Type B pancreatic cell (in vitro differentiated cells): ENCODE data around the gene MTMR2. TPM values are rescaled to one million over a fixed set of nuclear protein-coding genes. Genes with fewer than 3 reads are reported as not detected.

Experiments
- DNase-seq: peaks from one replicate; pipeline ENCODE4 v3.0.0; 2021; ENCODE audit warnings: mixed read lengths; ENCODE audit not compliant: unreplicated experiment; ENCODE audit errors: extremely low spot score
- H3K27ac Mint-ChIP-seq: 2 replicates; pipeline ENCODE4 v1.8.0; 2021; ENCODE audit warnings: mild to moderate bottlenecking, mixed read lengths
- H3K27me3 Mint-ChIP-seq: 2 replicates; pipeline ENCODE4 v1.8.0; 2021; ENCODE audit warnings: mixed read lengths
- H3K36me3 Mint-ChIP-seq: 2 replicates; pipeline ENCODE4 v1.8.0; 2021; ENCODE audit warnings: mixed read lengths
- H3K4me1 Mint-ChIP-seq: one replicate; pipeline ENCODE4 v1.8.0; 2021; ENCODE audit warnings: mixed read lengths; ENCODE audit not compliant: unreplicated experiment
- H3K4me3 Mint-ChIP-seq: 2 replicates; pipeline ENCODE4 v1.8.0; 2021; ENCODE audit warnings: mild to moderate bottlenecking, mixed read lengths
- H3K9me3 Mint-ChIP-seq: 2 replicates; pipeline ENCODE4 v1.8.0; 2021; ENCODE audit warnings: mixed read lengths
- CTCF ChIP-seq: fragments of 200-600 bp; sonication (generic); conservative IDR thresholded peaks from 2 replicates; pipeline ENCODE4 v1.5.0; 2021; ENCODE audit warnings: antibody characterized with exemption, mild to moderate bottlenecking
- total RNA-seq: library from RNA; stranded (reverse); gene quantifications from 2 replicates; pipeline ENCODE4 v1.2.1, GENCODE V29; 2021; ENCODE audit warnings: low replicate concordance

Gene MTMR2
- total RNA-seq, 1 donor from 2014 or later, result 38.9 TPM

GRCh38 chr11:95792700-95793099 is 131.2 kb downstream of the MTMR2 start:
- Mint-ChIP-seq H3K4me1 (peaks cover 47% of the 10 kb centered on the region), H3K27ac (no peak overlapping the region), H3K4me3 (peak overlapping the region; percentile 42), H3K9me3 (no peaks in the 10 kb centered on the region), H3K36me3 (peaks cover 9% of the 10 kb centered on the region), H3K27me3 (no peaks in the 10 kb centered on the region)
- TF ChIP-seq CTCF, result no peak
- DNase-seq, result no peak

- Mint-ChIP-seq H3K36me3 (peaks cover 9% of the 10 kb centered on the region), H3K27ac (peak overlapping the region; percentile 100), H3K9me3 (no peaks in the 10 kb centered on the region), H3K4me3 (peak overlapping the region; percentile 100), H3K27me3 (no peaks in the 10 kb centered on the region), H3K4me1 (peaks cover 47% of the 10 kb centered on the region)
- no peak for TF ChIP-seq CTCF
- DNase-seq, result no peak
Observed at GRCh38 chr11:95792200-95792599, 131.7 kb downstream of the MTMR2 start.

GRCh38 chr11:95791709-95792033 is 132.2 kb downstream of the MTMR2 start:
- Mint-ChIP-seq H3K27ac (peak overlapping the region; percentile 100), H3K27me3 (no peaks in the 10 kb centered on the region), H3K4me3 (peak overlapping the region; percentile 100), H3K9me3 (no peaks in the 10 kb centered on the region), H3K4me1 (peaks cover 46% of the 10 kb centered on the region), H3K36me3 (peaks cover 9% of the 10 kb centered on the region)
- TF ChIP-seq CTCF, result no peak
- DNase-seq, result no peak

- Mint-ChIP-seq H3K9me3 (no peaks in the 10 kb centered on the region), H3K4me1 (peaks cover 43% of the 10 kb centered on the region), H3K4me3 (peak overlapping the region; percentile 100), H3K36me3 (peaks cover 9% of the 10 kb centered on the region), H3K27ac (peak overlapping the region; percentile 100), H3K27me3 (no peaks in the 10 kb centered on the region)
- no peak for TF ChIP-seq CTCF
- peak; percentile 73 for DNase-seq
Observed at GRCh38 chr11:95790933-95791708, 132.8 kb downstream of the MTMR2 start.

- Mint-ChIP-seq H3K9me3 (no peaks in the 10 kb centered on the region), H3K36me3 (peaks cover 12% of the 10 kb centered on the region), H3K27ac (peak within 1 kb of the TSS; percentile 100), H3K4me1 (peaks cover 37% of the 10 kb centered on the region), H3K27me3 (no peaks in the 10 kb centered on the region), H3K4me3 (peak within 1 kb of the TSS; percentile 100)
- TF ChIP-seq CTCF, result no peak
- peak; percentile 95 for DNase-seq
Observed at GRCh38 chr11:95790123-95790932, 133.6 kb downstream of the MTMR2 start, which contains the start of gene CEP57. Gene CEP57 (plus strand): TSS chr11:95790498. CDS start chr11:95790699, 201 bp downstream.
